Naive thymus-derived CD4-positive, alpha-beta T cell (primary cell): Measurements from ENCODE around the gene MGAT3. TPM values are rescaled to one million over a fixed set of nuclear protein-coding genes. Genes with fewer than 3 reads are reported as not detected.

Experiments
- ATAC-seq: fragments of 150-1000 bp; cut with Tn5 transposase; 2 replicates; pipeline ENCODE4 v1.10.0; 2021; ENCODE audit warnings: mild to moderate bottlenecking, moderate library complexity
- CTCF ChIA-PET: fragments of 350-600 bp; sonication (Branson Sonifier 250); formaldehyde crosslinking; loops from one replicate; lab custom pipeline; 2021; ENCODE audit warnings: antibody characterized with exemption; lab: Charles Lee
- POLR2A ChIA-PET: fragments of 350-600 bp; sonication (Branson Sonifier 250); formaldehyde crosslinking; loops from one replicate; lab custom pipeline; 2021; ENCODE audit warnings: antibody characterized with exemption, inconsistent platforms; lab: Charles Lee
- DNase-seq, 9 donors: peaks; one replicate each; pipeline versions ENCODE4 v3.0.0 to v3.0.0-alpha.2; 2020 to 2022; ENCODE audit warnings: mixed read lengths in 1 of 9
- H3K27ac ChIP-seq: one replicate; pipeline ENCODE4 v1.7.0; 2013; ENCODE audit warnings: mild to moderate bottlenecking, low read depth, low read length, moderate library complexity
- H3K27me3 ChIP-seq, 2 donors: one replicate each; pipeline ENCODE4 v1.7.0; 2013; ENCODE audit warnings: low read length in 2 of 2, mild to moderate bottlenecking in 2 of 2, moderate library complexity in 2 of 2; ENCODE audit not compliant: control insufficient read depth in 2 of 2, insufficient read depth in 2 of 2
- H3K36me3 ChIP-seq, 3 experiments: 1 replicate in 2 of 3; 2 replicates in 1 of 3; pipeline ENCODE4 v1.7.0; 2013; ENCODE audit warnings: low read length in 3 of 3, mild to moderate bottlenecking in 3 of 3, moderate library complexity in 1 of 3; ENCODE audit not compliant: insufficient read depth in 3 of 3, control insufficient read depth in 2 of 3
- H3K4me1 ChIP-seq, 2 donors: one replicate each; pipeline ENCODE4 v1.7.0; 2013; ENCODE audit warnings: low read length in 2 of 2, mild to moderate bottlenecking in 2 of 2, moderate library complexity in 1 of 2; ENCODE audit not compliant: control insufficient read depth in 2 of 2, insufficient read depth in 2 of 2
- H3K4me3 ChIP-seq: 2 replicates; pipeline ENCODE4 v1.7.0; 2013; ENCODE audit warnings: mild to moderate bottlenecking, low read length
- H3K9me3 ChIP-seq, 3 experiments: 1 replicate in 2 of 3; 2 replicates in 1 of 3; pipeline ENCODE4 v1.7.0; 2013; ENCODE audit warnings: low read length in 3 of 3; ENCODE audit not compliant: control insufficient read depth in 2 of 3
- H3K27ac Mint-ChIP-seq, 9 donors: one replicate each; pipeline ENCODE4 v1.8.0; 2020 to 2022; ENCODE audit warnings: mixed read lengths in 9 of 9, mild to moderate bottlenecking in 8 of 9, moderate library complexity in 5 of 9, inconsistent platforms in 2 of 9
- H3K27me3 Mint-ChIP-seq, 5 donors: one replicate each; pipeline ENCODE4 v1.8.0; 2021 to 2022; ENCODE audit warnings: mixed read lengths in 5 of 5, mild to moderate bottlenecking in 1 of 5
- H3K36me3 Mint-ChIP-seq, 5 donors: one replicate each; pipeline ENCODE4 v1.8.0; 2020 to 2022; ENCODE audit warnings: mixed read lengths in 5 of 5, mild to moderate bottlenecking in 3 of 5, inconsistent platforms in 1 of 5
- H3K4me1 Mint-ChIP-seq, 7 donors: one replicate each; pipeline ENCODE4 v1.8.0; 2020 to 2022; ENCODE audit warnings: mixed read lengths in 7 of 7, mild to moderate bottlenecking in 3 of 7, inconsistent platforms in 1 of 7
- H3K4me3 Mint-ChIP-seq, 10 donors: one replicate each; pipeline ENCODE4 v1.8.0; 2020 to 2022; ENCODE audit warnings: mild to moderate bottlenecking in 10 of 10, mixed read lengths in 10 of 10, moderate library complexity in 6 of 10, inconsistent platforms in 2 of 10
- H3K9me3 Mint-ChIP-seq, 11 donors: one replicate each; pipeline ENCODE4 v1.8.0; 2020 to 2022; ENCODE audit warnings: mixed read lengths in 11 of 11, mild to moderate bottlenecking in 4 of 11, inconsistent platforms in 1 of 11, moderate library complexity in 1 of 11
- intact Hi-C, 2 donors: fragments of 100-400 bp; cut with micrococcal nuclease; formaldehyde crosslinking; loops; one replicate each; pipeline ENCODE4 v1.15.1; 2023
- polyA plus RNA-seq, 2 donors: library from polyadenylated mRNA; unstranded; fragments of 300-500 nt; fragmentation: Illumina TruSeq; gene quantifications; one replicate each; pipeline ENCODE4 v1.2.3, GENCODE V29; 2021
- total RNA-seq, 6 experiments: library from RNA in 5 of 6; stranded (reverse) in 5 of 6; gene quantifications; 1 replicate in 5 of 6; 2 replicates in 1 of 6; pipeline ENCODE4 v1.2.3 and lab custom pipeline; 2021 to 2026

The MGAT3 gene
- total and polyA plus RNA-seq, 7 experiments from 2014 or later, result 0.57 to 3.2 (median 1.0) TPM; not detected in 2

DNA sequence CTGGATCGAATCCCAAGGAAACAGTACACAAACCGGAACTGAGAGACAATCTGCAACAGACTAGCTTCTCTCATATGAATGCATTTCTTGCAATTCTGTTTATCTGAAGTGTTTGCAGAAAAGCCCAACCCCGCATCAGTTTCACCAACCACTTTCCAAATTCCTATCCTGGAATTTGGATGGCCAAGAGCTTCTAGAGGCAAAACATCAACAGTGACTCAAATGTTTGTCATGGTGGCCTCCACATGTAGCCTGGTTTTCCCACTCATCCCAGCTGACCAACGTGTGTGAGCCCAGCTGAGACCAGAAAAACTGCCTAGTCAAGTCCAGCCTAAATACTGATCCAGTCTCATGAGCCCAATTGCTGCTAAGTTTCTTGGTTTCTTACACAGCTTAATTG, 36.9 kb downstream of the MGAT3 start:
- no peak for ATAC-seq
- H3K27ac Mint-ChIP-seq, result peak overlapping the region in 4 of 9 donors; percentile 9 to 73 (median 44)
- peaks cover 16 to 30% (median 22%) of the 10 kb centered on the region in 7 donors for H3K4me1 Mint-ChIP-seq

DNA sequence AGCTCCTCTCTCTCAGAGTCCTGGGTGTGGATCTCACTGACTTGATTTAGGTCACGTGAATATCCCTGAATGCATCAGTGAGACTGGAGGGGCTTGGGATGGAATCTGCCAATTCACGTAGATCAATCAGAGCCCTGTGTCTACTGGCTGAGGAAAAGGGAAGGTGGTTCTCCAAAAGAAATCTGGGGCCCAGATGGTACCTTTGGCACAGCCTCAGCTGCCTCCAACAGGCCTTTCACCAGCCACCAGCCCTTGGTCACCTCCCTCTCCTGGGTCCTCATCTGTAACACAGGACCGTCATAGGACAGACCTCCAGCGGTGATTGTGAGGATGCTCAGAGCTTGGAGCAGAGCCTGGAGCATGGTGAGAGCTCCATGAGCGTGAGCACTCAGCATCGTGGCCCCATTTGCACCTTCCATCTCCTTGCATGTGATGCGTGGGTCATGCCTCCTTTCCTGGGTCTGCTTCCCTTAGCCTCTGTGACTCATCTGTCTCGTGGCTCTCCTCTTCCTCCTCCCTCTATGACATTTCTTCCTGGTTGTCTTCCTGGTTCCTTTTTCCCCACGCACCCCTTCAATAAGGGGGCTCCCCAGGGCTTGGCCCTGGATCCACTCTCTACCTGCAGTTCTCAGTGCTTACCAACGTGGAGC, 37.8 kb downstream of the MGAT3 start:
- H3K27me3 Mint-ChIP-seq, result peaks cover 0 to 7% (median 0%) of the 10 kb centered on the region in 5 donors
- peak overlapping the region in 2 of 9 donors; percentile 41 to 59 for H3K27ac Mint-ChIP-seq
- DNase-seq (no peak), ATAC-seq (peak; percentile 21)
- H3K4me1 ChIP-seq, result no peaks in the 10 kb centered on the region
- no peaks in the 10 kb centered on the region for H3K36me3 ChIP-seq
- no peaks in the 10 kb centered on the region for H3K9me3 ChIP-seq
- H3K27me3 ChIP-seq, result no peaks in the 10 kb centered on the region
- H3K9me3 Mint-ChIP-seq, result no peaks in the 10 kb centered on the region
- no peak overlapping the region for H3K4me3 ChIP-seq
- H3K4me3 Mint-ChIP-seq, result no peak overlapping the region
- intact Hi-C loops, result loop anchor here (1.0 to 5.0 kb wide), 4 partner anchors 57 to 530 kb away; no protein-coding TSS in a partner anchor
- no peak overlapping the region for H3K27ac ChIP-seq
- ChIA-PET POLR2A (interaction anchor here (0.9 to 3.1 kb wide), 10 partner anchors 9 to 175 kb away, joined by 3 to 31 read pairs (median 5); partner anchors contain the start of gene RPL3), CTCF (interaction anchor here (0.7 to 7.3 kb wide), 21 partner anchors 11 to 674 kb away, joined by 3 to 120 read pairs (median 5); partner anchors contain the start of genes ATF4, RPS19BP1 and TAB1)
- no peaks in the 10 kb centered on the region for H3K36me3 Mint-ChIP-seq
- H3K4me1 Mint-ChIP-seq, result peaks cover 16 to 30% (median 22%) of the 10 kb centered on the region in 7 donors

More for the DNA sequence above, 36.9 kb downstream of the MGAT3 start:
- Histone ChIP-seq H3K4me3 (no peak overlapping the region), H3K27ac (no peak overlapping the region), H3K4me1 (no peaks in the 10 kb centered on the region), H3K9me3 (no peaks in the 10 kb centered on the region), H3K36me3 (no peaks in the 10 kb centered on the region), H3K27me3 (no peaks in the 10 kb centered on the region)
- DNase-seq, result no peak
- Mint-ChIP-seq H3K36me3 (no peaks in the 10 kb centered on the region), H3K9me3 (no peaks in the 10 kb centered on the region), H3K27me3 (peaks cover 0 to 4% (median 0%) of the 10 kb centered on the region in 5 donors), H3K4me3 (no peak overlapping the region)
- intact Hi-C loops, result loop anchor here (1.0 to 5.0 kb wide), 4 partner anchors 21 to 531 kb away; no protein-coding TSS in a partner anchor
- CTCF ChIA-PET, result interaction anchor here (0.6 to 7.3 kb wide), 28 partner anchors 8 to 887 kb away, joined by 3 to 120 read pairs (median 4); partner anchors contain the start of genes ATF4, MIEF1, RPS19BP1 and TAB1
- POLR2A ChIA-PET, result interaction anchor here (0.6 to 3.1 kb wide), 15 partner anchors 10 to 174 kb away, joined by 3 to 31 read pairs (median 5); partner anchors contain the start of genes ATF4 and RPL3

DNA sequence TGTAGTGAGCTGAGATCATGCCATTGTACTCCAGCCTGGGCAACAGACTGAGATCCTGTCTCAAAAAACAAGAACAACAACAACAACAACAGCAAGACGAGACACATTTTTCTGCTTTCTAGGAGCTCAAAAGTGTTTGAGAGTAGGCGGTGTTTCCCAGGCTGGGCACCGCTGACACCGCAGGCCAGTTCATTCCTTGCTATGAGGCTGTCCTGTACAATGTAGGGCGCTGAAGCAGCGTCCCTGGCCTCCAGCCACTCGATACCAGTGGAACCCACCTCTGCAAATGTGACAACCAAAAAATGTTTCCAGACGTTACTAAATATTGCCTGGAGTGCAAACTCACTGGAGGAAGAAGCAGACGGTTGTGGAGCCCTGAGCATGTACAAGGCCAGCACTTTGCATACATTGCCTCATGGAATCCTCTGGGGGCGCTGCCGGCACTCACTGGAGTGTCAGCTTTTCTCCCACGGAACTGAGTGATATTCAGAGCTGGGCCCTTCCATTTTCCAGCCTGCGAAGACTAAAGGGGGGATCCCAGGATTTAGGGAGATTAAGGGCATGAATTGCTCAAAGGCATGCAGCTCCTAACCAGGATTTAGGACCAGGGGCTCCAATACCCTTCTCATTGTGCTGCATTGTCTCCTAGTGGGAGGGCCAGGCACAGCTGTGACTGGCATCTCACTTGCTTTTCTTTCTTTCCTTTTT, 39.5 kb downstream of the MGAT3 start:
- peak overlapping the region in 4 of 9 donors; percentile 17 to 91 (median 28) for H3K27ac Mint-ChIP-seq
- H3K4me3 Mint-ChIP-seq, result no peak overlapping the region

DNA sequence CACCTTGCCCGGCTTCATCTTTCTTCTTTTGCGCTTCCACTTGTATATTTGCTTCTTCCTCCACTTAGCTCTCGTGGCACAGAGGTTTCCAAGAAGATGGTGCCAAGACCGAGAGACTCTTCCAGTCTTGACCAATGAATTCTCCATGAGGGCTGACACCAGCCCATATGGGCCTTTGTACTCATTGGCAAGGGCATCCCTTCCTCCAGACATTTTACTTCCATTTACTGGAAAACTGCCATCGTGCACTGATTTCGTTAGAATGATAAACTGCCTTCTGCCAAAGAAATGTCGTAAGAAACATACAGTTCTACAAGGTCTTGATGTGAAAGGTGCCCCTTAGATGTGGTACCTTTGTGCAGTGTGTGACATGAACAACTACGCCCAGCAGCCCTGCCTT, 40.6 kb downstream of the MGAT3 start:
- peaks cover 9 to 31% (median 25%) of the 10 kb centered on the region in 7 donors for H3K4me1 Mint-ChIP-seq
- H3K9me3 ChIP-seq, result no peaks in the 10 kb centered on the region
- H3K4me3 ChIP-seq, result no peak overlapping the region
- POLR2A ChIA-PET, result interaction anchor here (1.0 to 1.9 kb wide), 2 partner anchors 22 to 23 kb away, joined by 3 to 4 read pairs; partner anchors contain the start of gene ATF4
- no peak for ATAC-seq
- H3K27ac ChIP-seq, result no peak overlapping the region
- peak overlapping the region in 6 of 9 donors; percentile 11 to 84 (median 42) for H3K27ac Mint-ChIP-seq
- peaks cover 0 to 7% (median 0%) of the 10 kb centered on the region in 5 donors for H3K27me3 Mint-ChIP-seq
- intact Hi-C loops, result loop anchor here in 1 of 2 donors (5.0 kb wide), 1 partner anchor 525 kb away; no protein-coding TSS in a partner anchor
- H3K27me3 ChIP-seq, result no peaks in the 10 kb centered on the region
- H3K4me3 Mint-ChIP-seq, result no peak overlapping the region
- DNase-seq, result no peak
- H3K4me1 ChIP-seq, result no peaks in the 10 kb centered on the region
- peaks cover 0 to 3% (median 0%) of the 10 kb centered on the region in 3 experiments for H3K36me3 ChIP-seq
- CTCF ChIA-PET, result interaction anchor here (0.7 to 7.3 kb wide), 5 partner anchors 19 to 144 kb away, joined by 3 to 120 read pairs (median 4); partner anchors contain the start of genes RPS19BP1 and TAB1
- H3K9me3 Mint-ChIP-seq, result no peaks in the 10 kb centered on the region
- peaks cover 0 to 2% (median 0%) of the 10 kb centered on the region in 5 donors for H3K36me3 Mint-ChIP-seq

More for the DNA sequence above, 39.5 kb downstream of the MGAT3 start:
- intact Hi-C loops, result loop anchor here (1.0 to 5.0 kb wide), 2 partner anchors 33 to 526 kb away; no protein-coding TSS in a partner anchor
- Histone ChIP-seq H3K4me3 (no peak overlapping the region), H3K4me1 (no peaks in the 10 kb centered on the region), H3K9me3 (no peaks in the 10 kb centered on the region), H3K36me3 (no peaks in the 10 kb centered on the region), H3K27me3 (no peaks in the 10 kb centered on the region), H3K27ac (no peak overlapping the region)
- Mint-ChIP-seq H3K9me3 (no peaks in the 10 kb centered on the region), H3K27me3 (peaks cover 0 to 7% (median 0%) of the 10 kb centered on the region in 5 donors), H3K36me3 (no peaks in the 10 kb centered on the region), H3K4me1 (peaks cover 9 to 22% (median 15%) of the 10 kb centered on the region in 7 donors)
- ChIA-PET POLR2A (interaction anchor here (0.7 to 1.6 kb wide), 6 partner anchors 18 to 548 kb away, joined by 3 to 7 read pairs (median 4); partner anchors contain the start of genes ATF4 and RPS19BP1), CTCF (interaction anchor here (0.6 to 7.3 kb wide), 22 partner anchors 9 to 864 kb away, joined by 3 to 120 read pairs (median 4); partner anchors contain the start of genes ATF4, RPS19BP1 and TAB1)
- DNase-seq (peak in 8 of 9 donors; percentile 31 to 62 (median 51)), ATAC-seq (peak; percentile 79)

DNA sequence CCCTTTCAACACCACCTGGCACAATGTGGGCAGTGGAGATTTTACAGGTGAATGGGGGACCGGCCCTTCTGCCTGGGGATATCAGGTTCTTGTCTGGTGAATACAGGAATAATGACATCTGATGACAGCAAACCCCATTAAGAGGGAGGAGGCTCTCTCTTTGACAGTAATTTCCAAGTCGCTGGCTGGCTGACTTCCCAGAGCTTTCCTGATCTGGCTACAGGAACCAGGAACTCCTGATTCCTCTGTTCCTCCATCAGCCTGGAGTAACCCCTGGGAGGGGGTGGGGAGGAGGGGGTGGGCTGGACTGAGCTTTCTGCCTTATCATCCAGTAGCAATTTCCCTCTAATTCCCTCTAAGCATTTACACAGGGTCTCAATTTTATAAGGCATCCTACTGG, 41.6 kb downstream of the MGAT3 start:
- ChIA-PET POLR2A (interaction anchor here (0.6 to 1.9 kb wide), 4 partner anchors 19 to 1097 kb away, joined by 3 to 6 read pairs (median 4); partner anchors contain the start of gene ATF4), CTCF (interaction anchor here (0.6 to 7.3 kb wide), 3 partner anchors 20 to 155 kb away, joined by 3 to 120 read pairs (median 3); partner anchors contain the start of gene RPS19BP1)
- Mint-ChIP-seq H3K36me3 (peaks cover 0 to 2% (median 0%) of the 10 kb centered on the region in 5 donors), H3K27me3 (peaks cover 0 to 7% (median 0%) of the 10 kb centered on the region in 5 donors), H3K9me3 (no peaks in the 10 kb centered on the region), H3K4me3 (no peak overlapping the region), H3K27ac (peak overlapping the region in 2 of 9 donors; percentile 11 to 59), H3K4me1 (peaks cover 11 to 35% (median 28%) of the 10 kb centered on the region in 7 donors)
- Histone ChIP-seq H3K4me3 (no peak overlapping the region), H3K27ac (no peak overlapping the region), H3K27me3 (no peaks in the 10 kb centered on the region), H3K9me3 (no peaks in the 10 kb centered on the region), H3K36me3 (peaks cover 0 to 4% (median 0%) of the 10 kb centered on the region in 3 experiments), H3K4me1 (peaks cover 6 to 7% of the 10 kb centered on the region in 2 donors)
- ATAC-seq (no peak), DNase-seq (no peak)
- intact Hi-C loops, result loop anchor here in 1 of 2 donors (5.0 kb wide), 1 partner anchor 524 kb away; no protein-coding TSS in a partner anchor
